ENCODE results near the gene TMPRSS4.

GRCh38 chr11:118148240-118148639, 71.4 kb downstream of the TMPRSS4 start:
- TF ChIP-seq POLR2A (IDR thresholded peaks at IDR 0.05; ENCODE audit: borderline replicate concordance, extremely low read depth, insufficient read depth, insufficient read length) (no peak), POLR2AphosphoS5 (IDR thresholded peaks at IDR 0.05; ENCODE audit: low read depth, low read length) (no peak), JUND (IDR thresholded peaks at IDR 0.05) (no peak), ZBTB33 (IDR thresholded peaks at IDR 0.05; ENCODE audit: extremely low read depth, insufficient replicate concordance, low read length) (no peak), YY1 (IDR thresholded peaks at IDR 0.05; ENCODE audit: extremely low read depth, insufficient replicate concordance, low read depth, low read length) (no peak), RAD21 (IDR thresholded peaks at IDR 0.05; ENCODE audit: low read depth) (no peak), CTCF (IDR thresholded peaks at IDR 0.05 in 2 of 3, conservative IDR thresholded peaks at IDR 0.05 in 1 of 3; ENCODE audit: borderline replicate concordance in 1 of 3, insufficient read depth in 1 of 3, low read depth in 2 of 3, low read length in 2 of 3) (no peak), CEBPB (IDR thresholded peaks at IDR 0.05; ENCODE audit: low read depth) (no peak), SP1 (IDR thresholded peaks at IDR 0.05; ENCODE audit: low read depth) (no peak), EZH2 (IDR thresholded peaks at IDR 0.05) (no peak), REST (IDR thresholded peaks at IDR 0.05; ENCODE audit: low read depth) (no peak)

Measured in HCT116 (cell line).